Measurements from ENCODE around the gene NFKBIA.
A peak's percentile ranks its signal among the peaks of the same experiment; 100 is the strongest.
"Not testable (repeated sequence)": the region's sequence is repeated elsewhere in the genome, so short reads cannot be mapped to it uniquely, and the experiment has no call there.

NFKBIA gene

DNA sequence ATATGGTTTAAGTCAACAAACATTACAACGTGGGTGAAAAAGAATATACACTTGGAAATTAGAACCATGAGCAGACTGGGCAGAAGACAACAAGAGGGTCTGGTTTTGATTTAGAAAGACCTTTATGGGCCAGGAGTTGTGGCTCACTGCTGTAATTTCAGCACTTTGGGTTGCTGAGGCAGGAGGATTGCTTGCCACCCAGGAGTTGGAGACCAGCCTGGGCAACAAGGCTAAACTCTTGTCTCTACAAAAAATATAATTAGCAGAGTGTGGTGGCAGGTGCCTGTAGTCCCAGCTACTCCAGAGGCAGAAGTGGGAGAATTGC lies 2.7 kb upstream of the NFKBIA start:
- no peak for DNase-seq

DNA sequence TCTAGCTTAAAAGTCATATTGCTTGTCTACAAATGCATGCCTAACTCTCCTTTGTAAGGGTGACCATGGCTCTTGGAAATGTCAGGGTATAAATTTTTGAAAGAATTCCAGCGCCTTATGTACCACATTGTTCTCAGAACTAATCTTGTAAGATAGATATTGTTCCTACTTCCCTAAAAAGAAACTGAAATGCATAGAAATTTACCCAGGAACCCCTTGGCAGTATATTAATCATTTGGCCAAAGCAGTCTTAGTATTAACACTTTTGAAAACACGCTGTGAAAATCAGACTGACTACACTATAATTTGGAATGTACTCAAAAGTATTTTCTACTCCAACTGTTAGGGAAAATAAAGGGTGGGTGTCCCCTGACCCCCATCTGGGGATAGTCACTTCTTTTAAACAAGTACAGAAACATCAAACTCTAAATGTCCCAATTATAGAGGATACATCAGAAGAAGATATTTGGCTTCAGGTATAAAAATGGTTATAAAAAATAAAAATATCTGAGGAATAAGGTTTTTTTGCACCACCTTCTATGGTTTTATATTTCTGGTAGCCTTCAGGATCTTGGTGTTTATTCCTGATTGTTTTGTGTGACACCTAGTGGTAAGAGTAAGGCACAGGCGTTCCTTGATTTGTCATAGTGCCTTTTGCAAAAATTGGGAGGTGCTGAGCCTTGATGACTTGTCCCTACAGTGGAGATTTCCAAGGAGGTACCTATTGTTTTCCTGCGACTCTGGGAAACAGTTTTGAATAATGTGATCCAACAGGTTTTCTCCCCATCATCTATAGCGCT lies 2.2 kb upstream of the NFKBIA start:
- DNase-seq: peak; percentile 62

DNA sequence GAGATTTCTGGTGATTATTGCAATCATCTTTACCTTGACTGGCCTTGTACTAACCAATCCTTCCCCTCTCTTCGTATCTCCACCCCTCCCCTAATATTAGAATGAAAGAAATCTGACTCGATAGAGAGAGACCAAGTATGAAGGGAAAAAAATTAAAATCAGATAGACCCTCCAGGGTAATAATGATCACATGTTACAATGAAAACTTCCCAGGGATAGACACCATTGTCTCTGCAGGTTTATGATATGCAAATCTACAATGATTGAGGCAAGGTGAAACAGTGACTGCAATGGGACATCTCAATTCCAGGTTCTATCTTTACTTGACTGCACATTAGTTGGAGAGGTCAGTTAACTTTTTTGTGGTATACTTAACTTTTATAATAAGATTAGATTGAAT lies 1.5 kb upstream of the NFKBIA start:
- DNase-seq: no peak

DNA sequence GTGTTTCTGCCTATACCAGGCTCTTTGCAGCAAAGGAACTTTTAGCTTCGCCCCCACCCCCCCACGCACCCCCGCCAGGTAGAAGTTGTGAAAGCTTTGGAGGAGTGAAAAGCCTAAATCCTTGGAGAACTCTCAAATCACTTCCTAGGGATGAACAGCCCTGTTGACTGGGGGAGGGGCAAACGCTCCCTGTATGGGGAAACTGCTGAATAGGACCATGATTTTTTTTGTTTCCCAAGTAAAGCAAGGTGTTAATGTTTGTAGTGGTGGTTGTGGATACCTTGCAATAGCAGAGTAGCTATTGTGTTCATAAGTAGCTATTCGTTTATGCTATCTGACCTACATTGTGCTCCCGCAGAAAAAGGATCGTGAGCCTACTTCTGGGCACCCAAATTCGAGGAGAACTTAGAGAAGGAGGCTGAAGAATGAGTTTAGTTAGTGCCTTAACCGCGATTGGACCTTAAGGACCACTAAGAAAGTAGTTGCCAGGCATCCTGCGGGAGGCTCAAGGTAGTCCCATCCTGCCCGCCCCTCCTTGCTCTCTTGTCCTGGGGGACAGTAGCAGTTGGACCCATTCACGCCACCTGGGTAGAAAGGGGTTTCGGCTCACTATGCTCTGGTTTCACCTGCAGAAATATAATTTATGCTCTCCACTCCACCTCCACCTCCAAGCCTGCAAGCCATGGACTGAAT lies 901 bp upstream of the NFKBIA start:
- peak; percentile 34 for DNase-seq

DNA sequence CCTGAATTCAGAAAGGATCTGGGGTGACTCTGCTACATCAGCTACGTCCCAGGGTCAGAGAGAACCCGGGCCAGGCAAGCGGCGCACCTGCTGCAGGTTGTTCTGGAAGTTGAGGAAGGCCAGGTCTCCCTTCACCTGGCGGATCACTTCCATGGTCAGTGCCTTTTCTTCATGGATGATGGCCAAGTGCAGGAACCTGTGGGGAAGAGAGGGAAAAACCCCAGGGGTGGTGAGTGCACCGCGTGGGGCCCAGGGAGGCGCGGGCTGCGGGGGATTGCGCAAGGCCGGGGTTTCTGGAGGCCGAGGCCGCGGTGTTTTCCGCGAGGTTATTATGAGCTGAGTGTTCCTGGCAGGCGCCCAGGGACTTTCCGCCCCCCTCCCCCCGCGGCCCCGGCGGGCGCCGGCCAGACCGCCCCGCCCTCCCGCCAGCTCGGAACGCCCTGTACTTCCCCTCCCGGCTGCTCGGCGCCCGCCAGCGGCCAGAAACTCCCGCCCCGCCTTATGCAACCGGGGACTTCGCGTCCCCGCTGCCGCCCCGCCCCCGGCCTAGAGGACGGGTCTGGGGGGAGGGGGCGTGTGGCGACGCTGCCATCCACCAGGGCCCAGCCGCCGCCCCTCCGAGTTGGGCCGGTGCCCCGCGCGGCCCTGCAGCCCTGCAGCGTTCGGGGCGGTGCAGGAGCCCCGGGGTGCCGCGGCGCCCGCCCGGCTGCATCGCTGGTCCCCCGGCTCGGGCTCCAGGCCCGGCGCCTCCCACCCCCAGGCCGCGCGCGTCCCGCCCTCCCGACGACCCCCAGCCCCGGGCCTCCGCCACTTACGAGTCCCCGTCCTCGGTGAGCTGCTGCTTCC lies 723 bp downstream of the NFKBIA start:
- DNase-seq: peak; percentile 96

DNA sequence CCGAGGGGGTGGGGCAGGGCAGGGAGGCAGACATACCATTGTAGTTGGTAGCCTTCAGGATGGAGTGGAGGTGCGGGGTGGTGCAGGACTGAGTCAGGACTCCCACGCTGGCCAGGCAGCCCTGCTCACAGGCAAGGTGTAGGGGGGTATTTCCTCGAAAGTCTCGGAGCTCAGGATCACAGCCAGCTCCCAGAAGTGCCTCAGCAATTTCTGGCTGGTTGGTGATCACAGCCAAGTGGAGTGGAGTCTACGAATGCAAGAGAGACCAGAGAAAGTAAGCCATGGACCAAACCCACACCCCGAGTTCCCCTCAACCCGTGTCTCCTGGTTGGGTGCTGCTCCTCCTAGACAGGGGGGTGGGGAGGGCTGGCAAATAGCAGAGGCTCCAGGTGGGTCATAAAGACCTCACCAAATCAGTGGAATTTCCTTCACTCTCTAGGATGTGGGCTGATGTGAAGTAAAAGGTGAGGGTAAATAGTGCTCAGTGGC lies 1.4 kb downstream of the NFKBIA start:
- DNase-seq: no peak

DNA sequence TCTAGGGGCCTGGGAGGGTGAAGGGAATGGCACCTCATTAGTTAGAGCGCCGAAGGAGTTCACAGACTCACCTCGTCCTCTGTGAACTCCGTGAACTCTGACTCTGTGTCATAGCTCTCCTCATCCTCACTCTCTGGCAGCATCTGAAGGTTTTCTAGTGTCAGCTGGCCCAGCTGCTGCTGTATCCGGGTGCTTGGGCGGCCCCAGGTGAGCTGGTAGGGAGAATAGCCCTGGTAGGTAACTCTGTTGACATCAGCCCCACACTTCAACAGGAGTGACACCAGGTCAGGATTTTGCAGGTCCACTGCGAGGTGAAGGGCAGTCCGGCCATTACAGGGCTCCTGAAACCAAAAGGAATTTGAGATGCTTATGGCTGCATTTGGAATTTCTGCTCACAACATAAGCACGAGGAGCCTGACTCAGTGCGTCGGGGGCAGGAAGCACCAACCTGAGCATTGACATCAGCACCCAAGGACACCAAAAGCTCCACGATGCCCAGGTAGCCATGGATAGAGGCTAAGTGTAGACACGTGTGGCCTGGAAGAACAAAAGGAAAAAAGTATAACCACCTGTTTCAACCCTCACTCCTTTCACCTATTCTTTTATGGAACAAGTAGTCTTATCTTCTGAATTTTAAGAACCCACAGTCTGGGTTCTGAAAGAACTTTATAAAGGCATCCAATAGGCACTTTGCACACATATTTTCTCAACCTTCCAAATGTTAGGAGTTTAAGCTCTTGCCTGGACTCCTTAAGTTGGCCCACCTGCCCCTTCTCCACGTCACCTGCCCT lies 2.0 kb downstream of the NFKBIA start:
- no peak for DNase-seq

DNA sequence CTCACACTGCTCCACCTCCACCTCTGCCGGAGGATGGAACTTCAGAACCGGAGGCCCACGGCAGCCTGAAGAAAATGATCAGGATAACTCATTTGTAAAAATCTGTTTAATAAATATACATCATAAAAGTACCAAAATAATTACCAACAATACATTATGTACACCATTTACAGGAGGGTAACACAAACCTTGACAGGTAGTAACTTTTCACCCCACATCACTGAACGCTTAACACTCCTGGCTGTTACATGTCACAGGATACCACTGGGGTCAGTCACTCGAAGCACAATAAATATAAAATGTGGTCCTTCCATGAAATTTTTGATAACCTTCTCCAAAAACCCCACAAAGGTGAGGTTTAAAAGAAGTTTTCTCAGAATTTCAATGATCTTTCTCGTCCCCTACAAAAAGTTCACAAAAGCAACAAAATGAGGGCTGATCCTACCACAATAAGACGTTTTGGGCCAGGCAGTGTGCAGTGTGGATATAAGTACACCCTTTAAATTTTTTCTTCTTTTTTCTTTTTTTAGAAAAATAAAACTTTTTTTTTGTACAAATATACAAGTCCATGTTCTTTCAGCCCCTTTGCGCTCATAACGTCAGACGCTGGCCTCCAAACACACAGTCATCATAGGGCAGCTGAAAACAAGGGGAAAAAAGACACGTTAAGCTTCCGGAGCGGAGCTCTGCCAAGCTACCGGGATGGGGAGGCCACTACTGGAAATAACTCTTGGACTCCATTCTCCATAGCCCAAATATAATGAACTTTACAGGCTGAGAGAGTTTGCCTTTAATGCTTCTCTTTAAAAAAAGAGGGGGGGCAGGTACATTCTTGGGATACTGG lies 2.9 kb downstream of the NFKBIA start:
- DNase-seq: no peak

DNA sequence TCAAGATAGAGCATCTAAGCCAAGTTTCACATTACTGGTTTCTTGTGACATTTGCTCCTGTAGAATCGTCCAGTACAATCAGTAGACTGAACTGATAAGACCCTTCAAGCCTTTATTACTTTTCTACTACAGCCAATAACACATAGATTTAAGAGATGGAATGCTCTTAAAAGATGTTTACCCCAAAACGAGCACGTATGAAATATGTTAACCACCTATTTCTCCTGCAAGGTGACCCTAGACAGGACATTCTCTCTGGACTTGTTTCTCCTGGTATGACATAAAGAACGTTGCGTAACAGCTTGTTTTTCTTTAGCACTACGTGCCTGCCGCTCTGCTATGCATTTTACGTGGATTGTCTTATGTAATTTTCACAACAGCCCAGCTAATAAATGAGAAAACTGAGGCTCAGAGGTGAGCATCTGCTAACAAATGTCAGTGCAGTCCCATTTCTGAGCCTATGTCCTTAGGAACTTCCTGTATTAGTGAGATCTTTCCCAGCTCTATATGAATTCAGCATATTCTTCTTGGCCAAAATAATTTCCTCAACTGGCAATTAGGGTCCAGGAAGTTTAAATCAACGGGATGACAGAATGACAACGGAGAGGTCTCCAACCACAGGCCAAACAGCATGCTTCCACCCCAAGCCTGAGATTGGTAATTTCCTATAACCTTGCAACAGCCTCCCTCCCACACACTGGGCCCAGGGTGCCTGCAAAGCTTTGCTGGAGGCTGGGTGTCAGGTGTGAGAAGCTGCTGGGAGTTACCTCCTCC lies 3.7 kb downstream of the NFKBIA start:
- DNase-seq: no peak

DNA sequence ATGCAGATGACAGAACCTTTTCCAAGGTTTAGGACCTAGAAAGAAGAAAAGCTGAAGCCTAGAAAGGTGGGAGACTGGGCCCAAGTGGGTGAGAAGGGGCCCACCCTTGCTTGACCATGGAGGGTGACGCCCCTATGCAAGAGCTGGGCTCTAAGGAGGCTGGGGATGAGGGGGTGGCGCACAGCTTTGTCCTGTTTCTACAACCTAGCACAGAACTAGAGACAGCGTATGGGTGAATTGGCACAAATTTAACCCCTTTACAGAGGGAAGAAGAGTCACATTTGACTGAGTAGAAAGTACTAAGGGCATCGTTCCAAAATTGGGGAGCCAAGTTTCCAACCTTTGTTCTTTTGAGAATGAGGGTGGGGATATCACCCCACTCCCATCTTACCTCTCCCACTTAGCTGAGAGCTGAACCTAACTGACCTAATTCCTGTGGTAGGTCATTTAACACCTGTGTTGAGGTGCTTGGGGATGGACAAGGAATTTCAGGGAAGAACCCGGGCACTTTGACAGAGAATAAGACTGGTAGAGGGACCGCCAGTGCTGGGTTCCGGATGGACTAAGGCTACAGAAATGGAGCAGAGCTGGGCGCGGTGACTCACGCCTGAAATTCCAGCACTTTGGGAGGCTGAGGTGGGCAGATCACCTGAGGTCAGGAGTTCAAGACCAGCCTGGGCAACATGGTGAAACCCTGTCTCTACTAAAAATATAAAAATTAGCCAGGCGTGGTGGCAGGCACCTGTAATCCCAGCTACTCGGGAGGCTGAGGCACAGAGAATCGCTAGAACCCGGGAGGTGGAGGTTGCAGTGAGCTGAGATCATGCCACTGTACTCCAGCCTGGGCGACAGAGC lies 5.2 kb downstream of the NFKBIA start:
- no peak for DNase-seq

DNA sequence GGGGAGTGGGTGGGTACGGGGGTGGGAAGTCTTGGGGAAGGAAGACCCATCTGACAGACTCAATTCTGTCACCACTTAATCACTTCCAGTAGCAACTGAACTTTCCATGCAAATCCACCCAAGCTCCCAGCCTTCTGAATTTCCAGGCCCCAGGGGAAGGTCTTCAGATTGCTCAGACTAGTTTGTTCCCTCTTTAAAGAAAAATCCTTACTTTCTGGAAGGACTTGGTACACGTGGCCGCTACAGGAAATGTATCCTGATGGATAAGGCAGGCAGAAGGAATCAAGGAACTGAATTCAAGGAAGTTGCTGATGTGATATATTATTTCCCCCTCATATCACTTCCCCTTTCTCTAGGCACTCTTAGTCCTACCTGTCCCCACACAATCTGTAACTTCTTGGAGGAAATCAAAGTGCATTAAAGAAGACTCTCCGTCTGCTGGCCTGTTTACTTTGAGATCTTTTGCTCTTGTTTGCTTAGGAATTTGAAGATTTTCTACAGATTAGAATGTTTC lies 6.4 kb downstream of the NFKBIA start:
- no peak for DNase-seq

DNA sequence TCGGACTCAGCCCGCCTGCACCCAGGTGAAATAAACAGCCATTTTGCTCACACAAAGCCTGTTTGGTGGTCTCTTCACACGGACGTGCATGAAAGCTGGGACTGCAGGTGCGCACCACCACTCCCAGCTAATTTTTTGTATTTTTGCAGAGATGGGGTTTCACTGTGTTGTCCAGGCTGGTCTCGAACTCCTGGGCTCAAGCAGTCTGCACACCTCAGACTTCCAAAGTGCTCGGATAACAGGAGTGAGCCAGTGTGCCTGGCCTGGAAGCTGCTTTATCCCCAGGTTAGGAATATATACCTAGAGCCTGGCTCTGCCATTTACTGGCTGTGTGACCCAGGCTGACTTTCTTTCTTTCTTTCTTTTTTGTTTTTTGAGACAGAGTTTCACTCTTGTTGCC lies 7.9 kb downstream of the NFKBIA start:
- not testable (repeated sequence) for DNase-seq

DNA sequence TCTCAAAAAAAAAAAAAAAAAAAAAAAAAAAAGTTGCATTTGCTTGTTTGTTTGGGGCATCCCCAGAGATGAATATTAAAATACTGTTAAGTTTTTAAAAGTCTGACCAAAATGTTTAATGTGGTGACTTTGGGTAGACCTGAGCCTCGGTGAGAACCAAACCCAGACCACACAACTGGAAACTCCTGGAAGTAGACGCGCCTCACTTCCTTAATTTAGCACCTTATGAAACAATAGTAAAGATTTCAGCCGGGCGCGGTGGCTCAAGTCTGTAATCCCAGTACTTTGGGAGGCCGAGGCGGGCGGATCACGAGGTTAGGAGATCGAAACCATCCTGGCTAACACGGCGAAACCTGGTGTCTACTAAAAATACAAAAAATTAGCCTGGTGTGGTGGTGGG lies 9.3 kb downstream of the NFKBIA start:
- DNase-seq: no peak

DNA sequence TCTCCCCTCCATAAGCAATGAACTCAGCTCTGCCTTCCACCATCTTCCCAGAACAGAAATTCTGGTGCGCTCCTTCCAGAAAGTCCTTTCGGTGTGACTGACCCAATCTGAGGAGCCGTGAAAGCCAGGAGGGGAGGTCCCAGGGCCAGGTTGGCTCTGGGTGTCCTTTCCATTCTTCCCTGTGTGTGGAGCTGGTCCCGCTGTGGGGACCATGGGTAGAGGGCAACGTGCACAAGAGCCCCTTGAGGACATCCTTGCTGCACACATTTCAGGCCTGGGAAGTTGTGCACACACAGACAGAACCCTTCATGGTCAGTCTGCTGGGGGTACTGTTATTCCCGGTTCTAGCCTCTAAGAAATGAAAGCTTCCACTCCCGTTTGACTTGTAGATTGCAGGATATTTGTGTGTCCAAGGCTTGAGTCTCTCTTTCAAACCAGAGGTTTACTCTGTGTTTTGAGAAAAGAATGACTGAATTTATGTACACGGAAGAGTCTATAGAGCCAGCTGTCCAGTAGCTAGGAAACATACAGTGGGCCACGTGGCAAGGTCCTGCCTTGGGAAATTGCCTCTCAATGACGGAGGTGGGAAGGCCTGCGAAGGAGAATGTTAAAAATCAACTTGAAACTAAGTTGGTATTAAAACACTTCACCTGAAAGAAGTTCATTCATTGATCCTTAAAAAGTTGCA lies 10.1 kb downstream of the NFKBIA start:
- no peak for DNase-seq

DNA sequence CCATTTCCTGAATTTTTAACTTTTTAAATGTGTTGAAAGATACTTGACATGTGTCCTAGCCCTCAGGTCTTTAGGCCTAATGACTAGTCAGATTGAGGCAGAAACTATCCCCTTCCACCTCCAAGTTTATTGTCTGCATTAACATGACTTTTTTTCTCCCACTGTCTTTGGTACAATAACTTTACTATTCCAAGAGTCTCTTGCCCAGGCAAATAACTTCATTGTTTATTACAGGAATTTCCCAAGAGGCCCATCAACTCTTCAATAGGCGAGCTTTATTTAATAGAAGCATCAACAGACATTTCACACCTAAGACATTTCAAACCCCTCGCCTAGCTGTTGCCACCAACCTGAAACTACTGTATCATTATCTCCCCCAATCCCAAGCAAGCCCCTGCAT lies 10.7 kb downstream of the NFKBIA start:
- no peak for DNase-seq

DNA sequence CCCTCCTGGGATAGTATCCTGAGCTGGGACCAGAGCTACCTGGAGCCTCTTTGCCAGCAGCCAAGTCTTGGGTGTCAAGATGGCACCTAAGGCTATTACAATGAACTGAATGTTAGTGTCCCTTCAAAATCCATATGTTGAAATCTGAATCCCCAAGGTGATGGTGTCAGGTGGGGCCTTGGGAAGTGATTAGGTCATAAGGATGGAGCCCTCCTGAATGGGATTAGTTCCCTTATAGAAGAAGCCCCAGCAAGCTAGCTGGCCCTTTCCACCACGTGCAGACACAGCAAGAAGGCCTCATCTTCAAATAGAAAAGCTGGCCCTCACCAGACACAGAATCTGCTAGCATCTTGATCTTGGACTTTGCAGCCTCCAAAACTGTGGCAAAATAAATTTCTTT lies 12.4 kb downstream of the NFKBIA start:
- no peak for DNase-seq

DNA sequence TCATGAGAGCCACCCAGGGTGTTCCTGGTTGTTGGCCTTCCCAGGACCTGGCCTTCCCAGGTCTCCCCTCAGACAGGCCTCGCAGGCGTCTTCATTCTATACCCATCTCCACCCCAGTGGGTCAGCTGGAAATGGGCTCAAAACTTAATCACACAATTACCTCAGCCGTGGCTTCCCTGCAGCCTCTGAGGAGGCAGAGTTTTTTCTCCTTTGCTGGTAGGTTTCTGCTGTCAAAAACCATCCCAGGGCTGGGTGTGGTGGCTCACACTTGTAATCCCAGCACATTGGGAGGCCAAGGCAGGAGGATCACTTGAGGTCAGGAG lies 13.2 kb downstream of the NFKBIA start:
- no peak for DNase-seq

DNA sequence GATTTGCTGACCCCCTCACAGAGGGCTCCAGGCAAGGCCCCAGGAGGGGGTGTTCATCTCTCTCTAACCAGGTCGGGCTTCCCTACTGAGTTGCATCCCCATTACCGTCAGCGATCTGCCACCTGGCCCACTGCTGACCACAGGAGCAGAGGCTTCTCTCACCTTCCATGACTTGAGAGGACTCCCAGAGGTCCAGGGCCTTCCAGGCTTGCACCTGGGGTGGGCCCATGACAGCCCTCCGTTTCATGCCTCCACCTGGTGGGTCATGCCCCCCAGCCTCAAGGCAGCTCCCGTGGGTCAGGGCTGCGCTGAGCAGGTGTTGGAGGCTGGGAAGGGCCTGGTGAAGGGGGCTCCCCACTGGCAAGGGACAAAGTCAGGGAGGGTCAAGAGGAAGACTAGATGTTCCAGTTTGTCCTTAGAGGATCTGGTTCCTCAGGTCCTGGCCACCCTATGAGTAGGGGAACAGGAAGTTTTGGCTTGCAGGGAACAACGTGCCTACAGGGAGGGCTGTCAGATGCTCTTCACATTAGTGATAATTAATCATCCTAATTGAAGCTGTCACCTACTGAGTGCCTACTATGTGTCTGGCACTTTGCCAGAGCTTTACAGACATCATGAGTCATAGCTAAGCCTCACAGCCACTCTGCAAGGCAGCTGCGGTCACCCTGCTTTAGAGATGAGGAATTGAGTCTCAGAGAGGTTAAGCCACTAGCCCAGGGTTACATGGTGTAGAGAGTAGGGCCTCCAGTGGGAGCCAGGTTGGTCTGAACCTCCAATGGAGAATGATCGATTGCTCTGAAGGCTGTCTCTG lies 13.8 kb downstream of the NFKBIA start:
- peak; percentile 64 for DNase-seq

DNA sequence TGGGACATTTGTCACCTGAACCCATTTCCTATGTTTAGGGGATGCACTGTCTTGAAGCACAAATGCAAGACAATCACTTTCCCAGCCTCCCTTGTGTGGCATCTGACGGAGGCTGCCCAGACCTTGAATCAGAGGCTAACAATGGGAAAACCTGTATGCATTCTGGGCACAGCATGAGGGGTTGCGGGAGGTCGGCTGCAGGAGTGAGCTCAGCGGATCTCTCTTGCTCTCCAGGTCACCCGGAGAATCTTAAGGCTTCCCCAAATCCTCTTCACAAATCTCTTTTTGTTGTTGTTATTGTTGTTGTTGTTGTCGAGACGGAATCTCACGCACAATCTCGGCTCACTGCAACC lies 15.3 kb downstream of the NFKBIA start:
- DNase-seq: no peak

Measured in SHP77 treated with DMSO at 0.1 percent for 48 hours (cell line).